ENCODE data around the gene ADGRL3.

- TF ChIP-seq, protein P1, sequence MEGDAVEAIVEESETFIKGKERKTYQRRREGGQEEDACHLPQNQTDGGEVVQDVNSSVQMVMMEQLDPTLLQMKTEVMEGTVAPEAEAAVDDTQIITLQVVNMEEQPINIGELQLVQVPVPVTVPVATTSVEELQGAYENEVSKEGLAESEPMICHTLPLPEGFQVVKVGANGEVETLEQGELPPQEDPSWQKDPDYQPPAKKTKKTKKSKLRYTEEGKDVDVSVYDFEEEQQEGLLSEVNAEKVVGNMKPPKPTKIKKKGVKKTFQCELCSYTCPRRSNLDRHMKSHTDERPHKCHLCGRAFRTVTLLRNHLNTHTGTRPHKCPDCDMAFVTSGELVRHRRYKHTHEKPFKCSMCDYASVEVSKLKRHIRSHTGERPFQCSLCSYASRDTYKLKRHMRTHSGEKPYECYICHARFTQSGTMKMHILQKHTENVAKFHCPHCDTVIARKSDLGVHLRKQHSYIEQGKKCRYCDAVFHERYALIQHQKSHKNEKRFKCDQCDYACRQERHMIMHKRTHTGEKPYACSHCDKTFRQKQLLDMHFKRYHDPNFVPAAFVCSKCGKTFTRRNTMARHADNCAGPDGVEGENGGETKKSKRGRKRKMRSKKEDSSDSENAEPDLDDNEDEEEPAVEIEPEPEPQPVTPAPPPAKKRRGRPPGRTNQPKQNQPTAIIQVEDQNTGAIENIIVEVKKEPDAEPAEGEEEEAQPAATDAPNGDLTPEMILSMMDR (conservative IDR thresholded peaks at IDR 0.05; ENCODE audit: low read length), result no peak
- no peak for TF ChIP-seq EZH2phosphoT487 (IDR thresholded peaks at IDR 0.05; ENCODE audit: borderline replicate concordance, low read depth, low read length)
Observed at GRCh38 chr4:61919561-61919960, 719.4 kb downstream of the ADGRL3 start.

Measured in OCI-LY7 (cell line).